ENCODE measurements around the gene MALAT1. TPM values are rescaled to one million over a fixed set of nuclear protein-coding genes. Genes with fewer than 3 reads are reported as not detected.

Gene MALAT1
- total and polyA plus RNA-seq, 2 of the 13 experiments (the other 11 are each of a cell fraction or from before 2014, with no cell fraction given): 143 to 1,237 TPM

DNA sequence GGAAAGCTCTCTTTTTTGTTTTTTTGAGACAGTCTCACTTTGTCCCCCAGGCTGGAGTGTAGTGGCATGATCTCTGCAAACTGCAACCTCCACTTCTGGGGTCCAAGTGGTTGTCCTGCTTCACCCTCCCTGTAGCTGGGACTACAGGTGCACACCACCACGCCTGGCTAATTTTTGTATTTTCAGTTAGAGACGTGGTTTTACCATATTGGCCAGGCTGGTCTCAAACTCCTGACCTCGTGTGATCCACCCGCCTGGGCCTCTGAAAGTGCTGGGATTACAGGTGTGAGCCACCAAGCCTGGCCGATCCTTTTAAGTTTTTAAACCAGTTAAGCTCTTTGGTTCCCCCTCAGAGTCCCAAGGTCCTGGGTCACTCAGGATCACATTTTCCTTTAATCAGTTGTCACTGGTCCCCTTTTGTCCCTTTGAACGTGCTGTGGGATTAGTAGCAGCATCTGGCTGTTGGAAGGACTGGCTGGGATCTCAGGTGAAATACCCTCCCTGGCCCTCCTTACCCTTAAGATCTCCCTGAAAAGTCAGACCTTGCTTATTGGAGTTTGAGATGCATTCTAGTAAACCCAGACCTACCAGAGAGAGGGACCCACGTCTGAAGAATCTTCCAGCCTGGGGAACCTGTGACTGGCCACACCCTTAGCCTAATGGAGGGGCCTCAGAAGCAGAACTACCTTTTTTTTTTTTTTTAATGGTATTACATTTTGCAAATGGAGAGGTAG is 8.1 kb downstream of the MALAT1 start (continued):
- TF ChIP-seq SNAI1 (CRISPR knock-in tag; IDR thresholded peaks at IDR 0.05; ENCODE audit: borderline replicate concordance) (no peak), ZNF569 (CRISPR knock-in tag; IDR thresholded peaks at IDR 0.05; ENCODE audit: borderline replicate concordance) (no peak), JARID2 (CRISPR knock-in tag; IDR thresholded peaks at IDR 0.05; ENCODE audit: insufficient replicate concordance) (no peak), RBFOX2 (IDR thresholded peaks at IDR 0.05; ENCODE audit: low read depth, low read length) (peak; percentile 82), SMYD3 (CRISPR knock-in tag; IDR thresholded peaks at IDR 0.05) (no peak), ZNF83 (CRISPR knock-in tag; IDR thresholded peaks at IDR 0.05; ENCODE audit: borderline replicate concordance) (no peak), HNRNPUL1 (IDR thresholded peaks at IDR 0.05; ENCODE audit: low read depth, low read length) (no peak), CENPBD1 (CRISPR knock-in tag; IDR thresholded peaks at IDR 0.05; ENCODE audit: borderline replicate concordance, low read depth) (no peak), ZNF382 (CRISPR knock-in tag; IDR thresholded peaks at IDR 0.05; ENCODE audit: borderline replicate concordance) (no peak), ELF4 (CRISPR knock-in tag; IDR thresholded peaks at IDR 0.05; ENCODE audit: borderline replicate concordance) (no peak), ZNF546 (CRISPR knock-in tag; conservative IDR thresholded peaks at IDR 0.05) (no peak), DNMT3B (CRISPR knock-in tag; conservative IDR thresholded peaks at IDR 0.05) (0 out of 2 replicates have a peak, but pooled peaks have one; percentile 4), ZNF713 (CRISPR knock-in tag; IDR thresholded peaks at IDR 0.05) (no peak), POLR2A (IDR thresholded peaks at IDR 0.05; ENCODE audit: insufficient read depth in 1 of 2, low read depth in 2 of 2, low read length in 2 of 2) (peak; percentile 50 to 80), ZNF547 (CRISPR knock-in tag; IDR thresholded peaks at IDR 0.05) (no peak), ARNT2 (CRISPR knock-in tag; IDR thresholded peaks at IDR 0.05; ENCODE audit: low read depth) (no peak), SETDB1 (CRISPR knock-in tag; IDR thresholded peaks at IDR 0.05; ENCODE audit: borderline replicate concordance) (no peak), ZNF768 (CRISPR knock-in tag; IDR thresholded peaks at IDR 0.05) (no peak), RBAK (CRISPR knock-in tag; IDR thresholded peaks at IDR 0.05) (no peak), IRX3 (CRISPR knock-in tag; IDR thresholded peaks at IDR 0.05; ENCODE audit: borderline replicate concordance, low read depth) (peak; percentile 61; the same call in 1 of the 2 replicates), ZSCAN25 (CRISPR knock-in tag; IDR thresholded peaks at IDR 0.05) (no peak)
- TF ChIP-seq, protein P1, sequence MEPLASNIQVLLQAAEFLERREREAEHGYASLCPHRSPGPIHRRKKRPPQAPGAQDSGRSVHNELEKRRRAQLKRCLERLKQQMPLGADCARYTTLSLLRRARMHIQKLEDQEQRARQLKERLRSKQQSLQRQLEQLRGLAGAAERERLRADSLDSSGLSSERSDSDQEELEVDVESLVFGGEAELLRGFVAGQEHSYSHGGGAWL (CRISPR knock-in tag; IDR thresholded peaks at IDR 0.05): no peak
- TF ChIP-seq, protein P2, sequence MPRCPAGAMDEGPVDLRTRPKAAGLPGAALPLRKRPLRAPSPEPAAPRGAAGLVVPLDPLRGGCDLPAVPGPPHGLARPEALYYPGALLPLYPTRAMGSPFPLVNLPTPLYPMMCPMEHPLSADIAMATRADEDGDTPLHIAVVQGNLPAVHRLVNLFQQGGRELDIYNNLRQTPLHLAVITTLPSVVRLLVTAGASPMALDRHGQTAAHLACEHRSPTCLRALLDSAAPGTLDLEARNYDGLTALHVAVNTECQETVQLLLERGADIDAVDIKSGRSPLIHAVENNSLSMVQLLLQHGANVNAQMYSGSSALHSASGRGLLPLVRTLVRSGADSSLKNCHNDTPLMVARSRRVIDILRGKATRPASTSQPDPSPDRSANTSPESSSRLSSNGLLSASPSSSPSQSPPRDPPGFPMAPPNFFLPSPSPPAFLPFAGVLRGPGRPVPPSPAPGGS (CRISPR knock-in tag; IDR thresholded peaks at IDR 0.05): 0 out of 2 replicates have a peak, but pooled peaks have one; percentile 40
- TF ChIP-seq, protein P3, sequence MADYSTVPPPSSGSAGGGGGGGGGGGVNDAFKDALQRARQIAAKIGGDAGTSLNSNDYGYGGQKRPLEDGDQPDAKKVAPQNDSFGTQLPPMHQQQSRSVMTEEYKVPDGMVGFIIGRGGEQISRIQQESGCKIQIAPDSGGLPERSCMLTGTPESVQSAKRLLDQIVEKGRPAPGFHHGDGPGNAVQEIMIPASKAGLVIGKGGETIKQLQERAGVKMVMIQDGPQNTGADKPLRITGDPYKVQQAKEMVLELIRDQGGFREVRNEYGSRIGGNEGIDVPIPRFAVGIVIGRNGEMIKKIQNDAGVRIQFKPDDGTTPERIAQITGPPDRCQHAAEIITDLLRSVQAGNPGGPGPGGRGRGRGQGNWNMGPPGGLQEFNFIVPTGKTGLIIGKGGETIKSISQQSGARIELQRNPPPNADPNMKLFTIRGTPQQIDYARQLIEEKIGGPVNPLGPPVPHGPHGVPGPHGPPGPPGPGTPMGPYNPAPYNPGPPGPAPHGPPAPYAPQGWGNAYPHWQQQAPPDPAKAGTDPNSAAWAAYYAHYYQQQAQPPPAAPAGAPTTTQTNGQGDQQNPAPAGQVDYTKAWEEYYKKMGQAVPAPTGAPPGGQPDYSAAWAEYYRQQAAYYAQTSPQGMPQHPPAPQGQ (CRISPR knock-in tag; IDR thresholded peaks at IDR 0.05; ENCODE audit: borderline replicate concordance): no peak

Data from HepG2 (cell line).